Activated T-helper 9 cell treated with anti-CD3 and anti-CD28 coated beads, Interleukin-2, amount 50 U/mL, for 16 hours (primary cell): ENCODE data around the gene TRMT44.
"Not testable (repeated sequence)": the region's sequence is repeated elsewhere in the genome, so short reads cannot be mapped to it uniquely, and the experiment has no call there.

Experiments
- DNase-seq: peaks from one replicate; pipeline ENCODE4 v3.0.0-alpha.2; 2020; ENCODE audit warnings: low read depth

The TRMT44 gene

DNA sequence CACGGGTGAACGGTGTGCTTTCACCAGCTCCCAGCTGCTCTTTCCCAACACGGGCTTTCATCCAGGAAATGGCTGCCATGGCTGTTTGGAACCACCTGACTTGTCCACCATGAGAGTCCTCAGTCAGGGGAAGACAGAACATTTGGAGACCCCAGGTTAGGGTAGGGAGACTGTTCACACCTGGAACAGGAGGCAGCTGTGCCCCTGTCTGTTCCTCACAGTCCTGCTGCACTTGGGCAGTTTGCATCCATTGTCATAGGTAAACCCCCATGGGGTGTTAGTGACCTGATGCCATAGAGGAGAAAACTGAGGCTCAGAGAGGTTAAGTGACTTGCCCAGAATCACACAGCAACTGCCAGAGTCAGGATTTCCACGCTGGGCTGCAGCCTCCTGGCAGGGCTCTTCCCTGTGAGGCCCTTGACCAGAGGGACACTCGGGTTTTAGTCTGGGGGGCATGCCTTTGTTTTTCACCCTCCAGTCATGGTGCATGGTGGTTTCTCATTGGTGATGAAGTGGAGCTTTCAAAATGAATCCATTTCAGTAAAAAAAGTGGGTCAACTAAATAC is 54.5 kb downstream of the TRMT44 start:
- no peak for DNase-seq

DNA sequence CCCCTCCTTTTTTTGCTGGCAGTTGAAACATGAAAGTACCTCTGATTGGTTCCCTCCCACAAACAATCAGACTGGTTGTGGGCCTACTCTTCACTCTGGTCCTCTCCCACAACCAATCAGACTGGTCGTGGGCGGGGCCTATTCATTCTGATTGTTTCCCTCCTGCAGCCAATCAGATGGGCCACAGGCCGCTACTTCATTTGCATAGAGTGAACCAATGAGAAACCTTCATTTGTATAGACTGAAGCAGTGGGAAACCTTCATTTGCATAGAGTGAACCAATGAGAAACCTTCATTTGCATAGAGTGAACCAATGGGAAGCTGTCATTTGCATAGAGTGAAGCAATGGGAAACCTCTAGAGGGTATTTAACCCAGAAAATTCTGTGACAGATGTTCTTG is 55.2 kb downstream of the TRMT44 start:
- DNase-seq = no peak

DNA sequence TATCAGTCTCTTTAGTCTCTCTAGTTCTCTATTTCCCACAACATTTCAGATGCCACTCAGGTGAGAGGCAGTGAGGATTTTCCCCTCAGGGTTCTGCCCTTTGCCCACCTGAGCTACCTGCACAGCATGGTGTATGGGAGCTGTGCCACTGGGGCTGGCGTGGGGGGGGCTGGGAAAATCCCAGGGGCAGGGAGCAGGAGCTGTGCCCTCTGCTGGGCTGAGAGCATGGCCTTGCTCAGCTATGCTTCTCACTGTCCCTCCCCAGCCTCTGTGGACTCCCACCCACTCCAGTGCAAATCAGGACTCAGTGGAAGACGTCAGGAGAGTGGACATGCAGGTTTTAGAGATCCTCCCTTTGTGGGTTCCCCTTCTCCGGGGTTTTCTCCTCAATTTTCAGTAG is 57.2 kb downstream of the TRMT44 start:
- DNase-seq = no peak

DNA sequence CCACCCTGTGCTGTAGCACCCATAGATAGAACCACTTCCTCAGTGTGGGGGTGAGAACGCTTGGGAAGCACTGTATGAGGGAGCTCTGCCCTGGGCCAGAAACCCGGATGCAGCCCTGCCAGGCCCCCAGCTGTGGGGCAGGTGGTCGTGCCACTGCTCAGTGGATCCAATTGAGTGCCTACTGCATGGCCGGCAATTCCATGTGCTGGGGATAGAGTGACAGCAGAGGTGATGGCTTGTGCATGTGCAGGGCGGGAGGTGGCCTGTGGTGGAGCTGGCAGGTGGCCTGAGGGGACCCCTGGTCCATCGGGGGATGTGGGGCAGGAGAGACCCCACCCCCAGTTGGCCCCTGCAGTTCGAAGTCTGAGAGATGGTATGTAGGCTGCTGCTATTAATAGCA is 60.4 kb downstream of the TRMT44 start:
- DNase-seq = no peak

DNA sequence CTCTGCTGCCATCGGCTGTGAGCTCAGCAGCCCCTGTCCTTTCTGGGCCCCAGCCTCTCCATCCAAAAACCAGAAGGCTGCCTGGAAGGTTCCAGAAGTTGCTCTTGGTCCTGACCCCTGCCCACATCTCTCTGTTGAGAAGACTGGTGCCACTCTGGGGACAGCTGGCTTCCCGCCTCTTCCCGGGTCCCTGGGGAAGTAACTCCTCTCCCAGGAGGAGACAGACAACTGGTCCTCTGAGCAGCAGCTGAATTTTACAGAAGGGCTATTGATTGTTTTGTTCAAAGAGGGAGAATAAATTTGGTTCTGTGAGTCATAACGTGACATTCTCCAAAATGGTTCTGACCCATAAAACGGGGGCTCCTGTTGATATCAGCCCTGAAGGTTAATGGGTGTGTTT is 61.2 kb downstream of the TRMT44 start:
- no peak for DNase-seq

DNA sequence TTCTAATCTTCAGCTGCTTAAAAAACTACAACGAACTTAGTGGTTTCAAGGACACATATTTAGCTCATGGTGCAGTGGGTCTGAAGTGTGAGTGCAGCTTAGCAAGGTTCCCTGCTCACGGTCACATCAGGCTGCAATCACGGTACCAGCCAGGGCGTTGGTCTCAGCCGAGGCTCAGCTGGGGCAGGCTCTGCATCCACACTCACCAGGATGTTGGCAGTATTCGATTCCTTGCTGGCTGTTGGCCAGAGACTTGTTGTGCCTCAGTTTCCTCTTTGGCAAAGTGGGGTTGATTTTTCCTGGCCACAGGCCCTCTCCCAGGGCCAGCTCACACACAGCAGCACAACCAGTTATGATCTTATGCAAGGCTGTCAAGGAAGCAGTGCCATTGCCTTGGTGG is 61.8 kb downstream of the TRMT44 start:
- no peak for DNase-seq

DNA sequence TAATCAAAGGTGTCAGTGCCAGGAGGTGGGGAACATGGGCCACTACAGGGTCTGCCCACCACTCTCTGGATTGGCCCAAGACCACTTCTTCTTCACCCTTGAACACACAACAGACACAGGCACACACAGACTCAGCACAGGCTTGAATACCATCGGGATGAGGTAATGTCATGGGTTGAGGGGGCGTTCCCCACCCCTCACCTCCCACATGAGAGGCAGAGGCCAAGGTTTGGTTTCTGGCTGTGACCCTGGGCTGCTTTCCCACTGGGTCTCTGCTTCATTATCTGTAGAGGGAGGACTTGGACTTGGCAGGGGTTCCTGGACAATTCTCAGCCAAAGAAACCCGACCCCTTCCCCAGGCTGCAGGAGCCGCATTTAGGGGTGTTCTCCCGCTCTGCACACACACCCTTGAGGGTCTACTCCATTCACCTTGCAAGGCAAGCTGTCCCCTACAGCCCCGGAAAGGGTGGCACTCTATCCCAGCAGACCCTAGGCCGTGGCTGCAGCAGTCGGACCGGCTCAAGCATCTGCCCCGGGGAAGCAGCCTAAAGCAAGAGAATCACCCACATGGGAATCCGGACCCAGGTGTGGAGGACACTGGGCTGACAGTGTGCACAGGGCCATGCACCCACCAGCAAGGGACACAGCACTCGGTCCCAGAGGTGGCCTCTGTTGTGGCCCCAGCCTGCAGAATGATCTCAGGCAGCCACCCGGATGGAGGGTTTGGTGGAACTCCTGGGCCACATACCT is 62.4 kb downstream of the TRMT44 start:
- DNase-seq = no peak

DNA sequence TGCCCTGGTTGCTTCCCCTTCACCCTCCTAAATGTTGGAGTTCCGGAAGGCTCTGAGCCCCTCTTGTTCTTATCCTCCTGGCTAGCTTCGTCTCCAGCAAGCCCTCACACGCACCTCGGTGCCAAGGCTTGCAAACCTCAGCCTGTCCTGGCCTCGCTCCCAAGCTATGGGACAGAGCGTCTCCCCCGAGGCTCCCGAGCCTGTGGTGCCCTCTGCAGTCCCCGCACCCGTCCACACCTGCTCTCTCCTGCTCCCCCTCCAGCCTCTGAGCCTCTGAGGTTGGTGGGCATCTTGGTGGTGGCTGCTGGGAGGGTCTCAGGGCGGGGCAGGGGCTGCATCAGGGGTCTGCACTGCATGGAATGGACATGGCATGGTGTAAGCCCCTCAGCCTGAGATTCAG is 63.2 kb downstream of the TRMT44 start:
- no peak for DNase-seq

DNA sequence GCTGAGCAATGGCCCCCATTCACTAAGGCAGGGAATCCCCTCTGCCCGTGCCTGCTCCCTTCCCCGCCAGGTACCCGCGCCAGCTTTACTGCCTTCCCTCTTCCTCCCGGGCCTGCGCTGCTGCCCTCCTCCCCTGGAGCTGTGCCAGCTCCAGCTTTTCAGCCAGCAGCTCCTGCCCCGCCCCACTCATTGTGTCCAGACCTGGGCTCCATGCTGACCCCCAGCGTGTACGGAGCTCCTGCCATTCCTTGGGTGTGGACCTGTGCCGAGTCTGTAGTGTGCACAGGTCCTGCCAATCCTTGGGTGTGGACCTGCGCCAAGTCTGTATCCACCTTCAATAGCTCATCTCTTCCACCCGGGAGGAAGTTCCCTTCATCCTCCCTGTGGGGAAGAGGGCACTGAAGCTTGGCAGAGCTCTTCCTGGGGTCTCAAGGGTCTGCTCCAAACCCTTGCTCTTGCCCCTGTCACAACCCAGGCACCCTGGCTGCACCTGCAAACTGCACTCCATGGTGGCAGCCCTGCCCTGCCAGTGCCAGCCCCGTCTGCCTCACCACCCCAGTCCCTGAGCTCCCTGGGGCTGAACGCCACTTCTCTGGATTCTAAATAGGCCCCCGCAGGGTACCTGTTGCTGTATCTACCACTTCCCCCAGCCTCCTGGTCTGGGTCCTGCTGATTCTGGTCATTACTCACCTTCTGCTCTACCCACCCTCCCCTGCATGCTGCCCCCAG is 63.9 kb downstream of the TRMT44 start:
- DNase-seq = no peak

DNA sequence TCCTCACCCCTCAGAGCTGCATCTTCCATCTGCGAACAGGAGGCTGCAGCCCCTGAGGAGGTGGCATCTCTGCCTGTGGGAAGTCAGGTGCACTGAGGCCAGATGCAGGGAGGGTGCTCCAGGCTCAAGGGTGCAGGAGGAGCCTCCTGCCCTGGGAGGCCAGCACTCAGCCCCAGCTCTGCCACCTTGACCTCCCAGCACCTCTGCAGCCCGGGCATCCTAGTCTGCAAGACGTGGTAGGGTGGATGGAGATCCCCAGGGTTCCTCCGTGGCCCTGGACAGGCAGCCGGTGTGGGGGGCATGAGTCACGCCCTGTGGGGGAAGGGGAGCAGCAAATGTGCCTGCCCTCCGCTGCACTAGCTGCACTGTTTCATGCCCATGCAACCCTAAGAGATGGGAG is 64.7 kb downstream of the TRMT44 start:
- DNase-seq = no peak

DNA sequence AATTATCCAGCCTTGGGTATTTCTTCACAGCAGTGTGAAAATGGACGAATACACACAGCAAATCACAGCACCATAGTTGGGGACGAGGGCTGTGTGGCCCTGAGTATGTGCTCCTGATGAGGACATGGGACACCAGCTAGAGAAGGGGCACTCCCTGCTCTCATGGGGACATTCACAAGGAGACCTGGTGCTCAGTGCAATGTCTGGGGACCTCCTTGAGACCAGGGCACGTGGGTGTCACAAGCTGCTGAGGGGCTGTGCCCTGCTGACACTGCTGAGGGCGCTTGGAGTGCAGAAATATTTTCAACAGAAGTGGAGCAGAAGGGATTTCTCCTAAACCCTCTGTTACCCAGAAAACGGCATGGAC is 65.4 kb downstream of the TRMT44 start:
- no peak for DNase-seq

DNA sequence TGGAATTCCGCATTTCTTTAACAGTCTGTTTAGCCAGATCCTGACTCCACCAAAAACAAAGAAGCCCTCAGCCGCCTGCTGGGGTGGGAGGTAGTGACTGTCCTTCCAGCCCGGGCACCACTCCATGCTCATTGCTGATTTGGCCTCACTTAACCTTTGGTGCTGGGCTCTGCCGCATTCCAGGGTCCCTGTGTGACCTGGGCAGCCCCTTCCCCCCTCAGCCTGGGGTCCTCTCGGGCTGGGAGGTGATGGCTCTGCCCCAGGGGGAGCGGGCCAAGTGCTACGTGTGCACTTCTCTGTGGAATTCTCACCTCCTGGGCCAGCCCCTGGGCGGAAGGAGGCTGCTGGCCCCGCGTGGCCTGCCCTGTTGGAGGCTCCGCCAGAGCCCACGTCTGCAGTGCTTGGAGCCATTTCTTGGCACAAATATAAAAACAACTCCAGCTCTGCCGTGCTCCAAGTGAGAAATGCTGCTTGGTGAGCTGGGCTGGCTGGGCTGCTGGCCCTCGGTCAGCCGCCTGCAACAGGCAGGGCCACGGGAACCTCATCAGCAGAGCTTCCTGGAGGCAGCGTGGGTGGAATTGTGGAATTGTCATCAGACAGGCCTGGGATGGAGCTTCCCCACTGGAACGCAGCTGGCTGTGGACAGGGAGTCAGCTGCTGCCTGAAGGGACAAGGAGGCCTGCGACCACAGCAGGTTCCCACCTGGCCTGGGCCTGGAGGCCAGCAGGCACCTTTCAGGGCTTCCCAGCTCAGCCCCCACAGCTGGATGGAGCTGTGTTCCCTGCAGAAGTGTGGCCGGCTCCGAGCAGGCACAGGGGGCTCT is 66.0 kb downstream of the TRMT44 start:
- no peak for DNase-seq

DNA sequence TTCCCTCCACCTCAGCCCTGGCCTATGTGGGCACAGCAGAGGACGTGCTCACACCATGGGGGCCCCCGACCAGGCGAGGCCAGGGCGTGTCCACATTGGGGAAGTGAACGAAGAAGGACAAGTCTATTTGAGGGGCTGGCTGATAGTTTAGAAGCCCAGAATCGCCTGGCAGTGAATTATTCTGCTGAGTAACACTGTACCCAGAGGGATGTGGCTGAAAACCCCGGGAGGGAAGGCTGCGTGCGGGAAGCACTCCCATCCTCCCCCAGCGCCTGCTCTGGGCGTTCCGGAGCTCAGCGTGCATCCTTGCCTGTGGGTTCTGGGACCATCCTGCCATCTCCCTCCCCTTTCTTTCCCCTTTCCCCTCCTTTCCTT is 66.6 kb downstream of the TRMT44 start:
- DNase-seq = no peak

DNA sequence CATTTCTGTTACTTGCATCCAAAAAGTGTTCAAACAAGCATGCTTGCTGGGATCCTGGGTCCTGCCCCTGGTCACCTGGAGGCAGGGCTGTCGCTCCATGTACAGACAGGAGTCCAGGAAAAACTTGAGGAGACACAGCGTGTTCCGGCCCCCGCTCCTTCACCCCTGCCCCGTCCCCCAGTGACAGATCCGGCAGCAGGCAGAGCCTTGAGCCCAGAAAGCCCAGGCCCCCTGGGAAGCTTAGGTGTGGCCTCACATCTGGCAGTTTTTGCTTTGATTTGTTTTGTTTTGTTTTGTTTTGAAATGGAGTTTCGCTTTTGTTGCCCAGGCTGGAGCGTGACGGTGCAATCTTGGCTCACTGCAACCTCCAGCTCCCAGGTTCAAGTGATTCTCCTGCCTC is 67.0 kb downstream of the TRMT44 start:
- no peak for DNase-seq

DNA sequence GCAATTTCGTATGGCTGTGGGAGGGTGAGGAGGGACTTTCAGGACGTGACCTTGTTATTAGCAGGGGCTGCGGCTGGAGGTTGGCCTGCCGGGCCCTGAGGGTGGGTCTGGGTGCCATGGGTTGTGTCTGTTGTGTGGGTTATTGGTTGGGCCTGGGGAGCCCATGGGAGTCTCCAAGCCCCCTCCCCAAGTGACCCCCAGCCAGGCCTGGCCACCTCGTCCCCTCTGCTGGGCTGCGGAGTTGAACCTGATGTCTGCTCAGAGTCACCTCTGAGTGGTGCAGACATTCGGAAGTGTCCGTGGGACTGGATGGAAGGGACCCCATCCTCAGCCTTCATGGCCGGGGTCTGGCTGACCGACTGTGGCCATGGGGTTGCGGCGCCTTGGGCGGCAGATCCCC is 67.7 kb downstream of the TRMT44 start:
- no peak for DNase-seq

DNA sequence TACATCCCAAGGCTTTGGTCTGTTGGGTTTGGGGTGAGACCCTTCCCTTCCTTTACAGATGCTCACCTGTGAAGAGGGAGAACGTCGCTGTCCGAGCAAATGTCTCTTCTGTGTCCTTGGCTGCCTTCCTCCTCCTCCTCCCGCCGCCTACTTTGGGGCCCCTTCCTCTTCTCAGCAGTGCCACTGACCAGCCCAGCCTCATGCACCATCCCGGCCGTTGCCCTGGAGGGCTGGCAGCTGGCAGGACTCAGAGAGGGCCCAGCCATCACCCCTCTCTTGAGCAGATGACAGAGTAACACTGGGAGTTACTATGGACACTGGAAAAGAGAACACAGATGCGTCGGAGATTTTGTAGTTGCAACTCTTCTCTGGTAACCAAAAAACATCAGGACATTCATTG is 68.2 kb downstream of the TRMT44 start:
- DNase-seq = no peak

DNA sequence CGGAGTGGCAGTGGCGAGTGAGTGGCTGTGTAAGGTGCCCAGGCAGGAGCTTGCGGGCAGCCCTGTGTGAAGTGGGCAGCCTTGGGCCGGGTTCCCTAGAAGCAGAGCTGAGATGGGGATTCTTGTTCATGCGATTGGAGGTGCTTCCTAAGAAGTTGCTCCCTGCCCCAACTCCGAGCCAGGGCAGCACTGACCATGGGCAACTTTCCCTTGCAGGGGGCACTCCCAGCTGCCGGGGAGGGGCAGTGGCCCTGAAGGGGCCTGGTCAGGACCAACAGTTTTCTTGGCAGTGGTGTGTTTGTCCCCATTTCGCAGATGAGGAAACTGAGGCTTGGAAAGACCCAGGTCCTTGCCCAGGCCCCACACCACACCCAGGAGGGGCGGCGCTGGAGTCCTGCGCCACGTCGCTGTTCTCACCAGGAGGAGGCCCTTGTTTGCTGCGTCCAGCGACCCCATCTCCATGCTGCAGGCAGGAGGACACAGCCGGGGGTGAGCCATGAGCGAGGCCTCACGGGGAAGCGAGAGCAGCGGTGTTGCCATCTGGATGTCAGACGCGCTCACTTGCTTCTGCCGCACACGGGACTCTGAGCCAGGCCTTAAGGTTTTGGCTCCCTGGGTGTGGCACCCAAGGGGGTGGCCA is 68.9 kb downstream of the TRMT44 start:
- DNase-seq = no peak

DNA sequence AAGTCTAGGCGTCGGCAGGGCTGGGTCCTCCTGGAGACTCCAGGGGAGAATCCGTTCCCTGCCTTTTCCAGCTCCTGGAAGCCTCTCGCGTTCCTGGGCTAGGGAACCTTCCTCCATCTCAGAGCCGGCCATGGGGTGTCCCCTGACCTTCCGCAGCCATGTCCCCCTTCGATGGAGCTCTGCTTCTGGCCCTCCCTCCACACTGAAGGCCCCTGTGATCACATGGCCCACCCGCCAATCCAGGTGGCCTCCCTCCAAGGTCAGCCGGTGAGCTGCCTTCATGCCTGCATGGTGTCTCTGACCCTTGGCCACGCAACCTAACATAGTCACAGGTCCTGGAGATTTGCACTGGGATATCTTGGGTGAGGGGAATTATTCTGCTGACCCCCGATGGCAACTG is 69.6 kb downstream of the TRMT44 start:
- DNase-seq = no peak

DNA sequence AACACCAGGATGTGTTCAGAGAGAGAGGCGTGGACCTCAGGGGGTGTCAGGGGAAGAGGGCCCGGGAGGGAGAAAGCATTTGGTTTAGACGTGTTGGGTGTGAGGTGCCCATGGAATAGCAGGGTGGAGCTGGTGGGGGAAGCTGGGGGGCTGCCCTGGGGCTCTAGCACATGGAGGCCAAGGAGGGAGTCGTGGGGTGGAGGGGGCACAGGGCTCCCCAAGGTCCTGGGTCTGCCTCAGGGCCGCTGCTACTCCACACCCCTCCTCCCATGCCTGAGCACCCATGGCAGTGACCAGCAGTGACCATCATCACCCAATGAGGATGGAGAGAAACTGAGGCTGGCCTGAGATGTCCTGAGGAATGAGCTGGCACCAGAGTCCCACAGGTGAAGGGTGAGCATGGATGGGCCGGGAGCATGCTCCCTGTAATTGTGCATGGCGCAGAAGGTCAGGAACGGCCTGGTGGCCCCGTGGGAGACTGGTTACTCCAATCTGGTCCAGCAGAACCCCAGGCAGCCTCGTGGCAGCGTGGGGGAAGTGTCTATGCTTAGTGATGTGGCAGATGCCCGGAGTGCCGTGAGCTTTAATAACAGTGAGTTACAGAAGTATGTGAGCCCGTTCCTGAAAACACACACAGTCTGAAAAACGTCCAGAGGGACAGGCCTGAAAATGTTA is 70.2 kb downstream of the TRMT44 start:
- DNase-seq = no peak

DNA sequence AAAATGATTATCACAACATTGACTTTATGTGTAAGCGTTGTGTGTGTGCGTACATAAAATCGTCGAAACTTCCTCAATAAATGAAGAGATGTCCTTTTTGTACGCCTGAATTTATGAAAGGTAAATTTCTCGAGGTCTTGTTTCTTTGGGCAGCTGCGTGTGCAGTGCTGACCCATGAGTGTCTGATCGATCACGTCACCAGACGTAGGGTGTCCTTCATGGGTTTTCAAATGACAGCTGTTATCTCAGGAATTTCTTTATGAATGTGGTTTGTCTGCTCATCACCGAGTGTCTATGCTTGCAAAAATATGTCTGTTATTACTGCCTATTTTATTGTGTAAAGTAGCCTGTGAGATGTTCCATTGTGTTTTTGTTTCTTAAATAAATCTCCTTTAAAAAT is 71.9 kb downstream of the TRMT44 start:
- DNase-seq = no peak

DNA sequence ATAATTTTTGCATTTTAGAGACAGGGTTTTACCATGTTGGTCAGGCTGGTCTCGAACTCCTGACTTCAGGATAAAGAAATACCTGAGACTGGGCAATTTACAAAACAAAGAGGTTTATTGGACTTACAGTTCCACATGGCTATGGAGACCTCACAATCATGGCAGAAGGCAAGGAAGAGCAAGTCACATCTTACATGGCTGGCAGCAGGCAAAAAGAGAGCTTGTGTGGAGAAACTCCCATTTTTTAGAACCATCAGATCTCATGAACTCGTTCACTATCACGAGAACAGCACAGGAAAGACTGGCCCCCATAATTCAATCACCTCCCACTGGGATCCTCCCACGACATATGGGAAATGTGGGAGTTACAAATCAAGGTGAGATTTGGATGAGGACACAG is 72.5 kb downstream of the TRMT44 start:
- DNase-seq = not testable (repeated sequence)

DNA sequence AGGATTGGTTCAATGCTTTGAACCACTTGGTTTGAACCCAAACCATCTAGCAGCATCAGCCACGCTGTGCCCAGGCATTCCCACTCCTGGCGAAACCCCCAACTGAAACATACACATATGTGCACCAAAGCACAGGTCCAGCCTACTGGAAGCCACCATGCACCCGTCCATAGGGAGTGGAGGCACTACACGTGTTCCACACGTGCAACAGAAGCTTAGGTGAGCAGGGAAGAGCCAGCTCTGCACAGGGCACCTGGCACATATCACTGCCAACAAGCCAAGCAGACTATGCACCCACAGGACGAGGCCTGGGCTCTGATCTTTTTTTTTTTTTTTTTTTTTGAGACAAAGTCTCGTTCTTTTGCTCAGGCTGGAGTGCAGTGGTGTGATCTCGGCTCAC is 73.4 kb downstream of the TRMT44 start:
- DNase-seq = no peak
